ENCODE data around the gene MXRA8. TPM values are rescaled to one million over a fixed set of nuclear protein-coding genes. Genes with fewer than 3 reads are reported as not detected.

MXRA8 gene
- total RNA-seq, 1 donor from 2014 or later: not detected

DNA sequence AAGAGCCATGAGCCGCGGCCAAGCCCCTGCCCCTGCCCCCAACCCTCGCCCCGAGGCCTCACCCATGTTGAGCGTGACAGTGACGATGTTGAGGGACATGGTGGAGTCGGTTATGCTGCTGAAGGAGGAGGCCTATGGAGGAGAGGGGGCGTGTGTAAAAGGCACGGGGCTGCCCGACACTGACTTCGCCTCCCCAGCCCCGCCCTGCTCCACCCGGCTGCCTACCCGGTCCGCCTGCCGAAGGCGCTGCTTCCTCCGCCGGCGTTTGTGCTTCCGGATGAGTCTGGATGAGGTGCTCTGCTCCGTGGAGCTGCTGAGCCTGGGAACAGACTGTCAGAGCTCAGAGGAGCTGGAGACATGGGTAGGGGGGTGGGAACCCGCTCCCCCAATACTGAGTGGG is 18.2 kb downstream of the MXRA8 start:
- no peaks in the 10 kb centered on the region for H3K9me3 Mint-ChIP-seq
- intact Hi-C loops (cut with micrococcal nuclease): no loop called here
- no peak overlapping the region for H3K27ac Mint-ChIP-seq
- no peaks in the 10 kb centered on the region for H3K27me3 Mint-ChIP-seq (ENCODE audit: low read depth)
- H3K36me3 Mint-ChIP-seq (ENCODE audit: low read depth): peaks cover 26% of the 10 kb centered on the region
- H3K4me3 Mint-ChIP-seq (ENCODE audit: low read depth): no peak overlapping the region
- DNase-seq (ENCODE audit: low spot score): no peak
- no peaks in the 10 kb centered on the region for H3K4me1 Mint-ChIP-seq (ENCODE audit: low read depth)

DNA sequence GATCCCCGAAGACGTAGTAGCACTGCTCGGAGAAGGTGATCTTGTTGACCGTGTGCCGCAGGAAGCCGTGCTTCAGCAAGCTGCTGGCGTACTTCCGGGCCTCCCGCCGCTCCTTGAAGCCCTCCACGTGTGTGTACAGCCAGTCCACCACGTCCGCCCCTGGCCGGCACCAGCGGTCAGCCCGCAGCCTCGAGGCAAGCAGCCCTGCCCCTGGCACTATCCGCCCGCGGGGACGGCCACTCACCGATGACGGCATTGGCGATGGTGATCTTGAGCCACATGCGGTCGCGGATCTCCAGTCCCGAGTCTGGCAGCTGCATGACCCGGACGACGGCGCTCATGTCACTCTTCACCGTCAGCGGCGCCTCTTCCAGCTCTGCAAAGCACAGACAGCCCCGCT is 20.1 kb downstream of the MXRA8 start:
- H3K36me3 Mint-ChIP-seq (ENCODE audit: low read depth): peaks cover 28% of the 10 kb centered on the region
- intact Hi-C loops (cut with micrococcal nuclease): no loop called here
- no peaks in the 10 kb centered on the region for H3K4me1 Mint-ChIP-seq (ENCODE audit: low read depth)
- H3K27me3 Mint-ChIP-seq (ENCODE audit: low read depth): no peaks in the 10 kb centered on the region
- H3K9me3 Mint-ChIP-seq: no peaks in the 10 kb centered on the region
- no peak overlapping the region for H3K4me3 Mint-ChIP-seq (ENCODE audit: low read depth)
- H3K27ac Mint-ChIP-seq: no peak overlapping the region
- DNase-seq (ENCODE audit: low spot score): no peak

DNA sequence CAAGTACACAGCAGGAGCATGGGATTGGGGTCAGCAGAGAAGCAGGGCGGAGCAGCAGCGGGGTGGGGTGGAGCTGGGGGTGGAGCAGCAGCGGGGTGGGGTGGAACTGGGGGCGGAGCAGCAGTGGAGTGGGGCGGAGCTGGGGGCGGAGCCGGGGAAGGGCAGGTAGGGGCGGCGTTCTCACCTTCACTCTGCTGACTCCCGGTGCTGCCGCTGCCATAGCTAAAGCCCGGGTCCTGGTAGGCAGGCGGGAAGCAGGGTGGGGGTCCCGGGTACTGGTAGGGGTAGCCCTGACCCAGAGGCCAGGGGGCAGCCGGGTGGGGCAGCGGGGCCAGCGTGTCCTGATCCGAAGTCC is 20.6 kb downstream of the MXRA8 start:
- no peak for DNase-seq (ENCODE audit: low spot score)
- no peaks in the 10 kb centered on the region for H3K9me3 Mint-ChIP-seq
- H3K36me3 Mint-ChIP-seq (ENCODE audit: low read depth): peaks cover 26% of the 10 kb centered on the region
- H3K27ac Mint-ChIP-seq: no peak overlapping the region
- H3K4me3 Mint-ChIP-seq (ENCODE audit: low read depth): no peak overlapping the region
- intact Hi-C loops (cut with micrococcal nuclease): no loop called here
- no peaks in the 10 kb centered on the region for H3K27me3 Mint-ChIP-seq (ENCODE audit: low read depth)
- no peaks in the 10 kb centered on the region for H3K4me1 Mint-ChIP-seq (ENCODE audit: low read depth)

DNA sequence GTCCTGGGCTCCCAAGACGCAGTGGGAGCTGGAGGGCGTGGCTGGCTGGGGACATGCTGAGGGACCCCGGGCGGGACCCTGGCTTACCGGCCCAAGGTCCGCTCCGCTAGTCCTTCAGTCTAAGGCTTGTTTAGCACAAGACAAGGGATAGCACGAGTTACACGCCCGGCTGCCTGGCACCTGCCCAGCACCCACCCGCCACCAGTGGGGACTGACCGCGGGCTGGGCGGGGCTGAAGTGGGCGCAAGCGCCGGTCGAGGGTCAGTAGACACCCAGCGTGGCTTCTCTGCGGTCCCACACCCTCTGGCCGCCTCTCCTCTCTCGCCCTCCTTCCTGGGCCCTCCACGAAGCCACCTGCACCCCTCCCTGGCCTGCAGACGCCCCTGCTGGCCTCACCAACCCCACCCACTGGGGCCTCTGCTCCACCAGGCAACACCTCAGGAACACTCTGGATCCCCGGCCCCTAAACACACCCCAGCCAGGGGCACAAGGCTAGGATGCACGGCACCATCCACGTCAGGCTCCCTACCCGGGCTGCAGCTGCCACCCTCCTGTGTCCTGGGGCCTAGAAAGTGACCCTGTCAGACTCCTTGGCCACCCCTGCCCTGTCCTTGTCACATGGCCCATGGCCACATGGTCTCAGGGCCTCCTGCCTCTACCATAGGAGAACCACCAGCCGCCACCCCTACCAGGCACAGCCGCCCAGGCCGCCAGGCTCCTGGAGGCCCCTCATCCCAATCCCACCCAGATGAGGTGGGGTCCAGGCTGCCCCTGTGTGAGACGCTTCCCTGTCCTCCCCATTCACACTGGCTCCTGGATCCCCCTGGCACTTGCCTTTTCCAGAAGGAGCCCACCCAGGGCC is 21.2 kb downstream of the MXRA8 start:
- H3K4me3 Mint-ChIP-seq (ENCODE audit: low read depth): no peak overlapping the region
- H3K4me1 Mint-ChIP-seq (ENCODE audit: low read depth): no peaks in the 10 kb centered on the region
- no peak for DNase-seq (ENCODE audit: low spot score)
- H3K27me3 Mint-ChIP-seq (ENCODE audit: low read depth): no peaks in the 10 kb centered on the region
- peaks cover 25% of the 10 kb centered on the region for H3K36me3 Mint-ChIP-seq (ENCODE audit: low read depth)
- intact Hi-C loops (cut with micrococcal nuclease): no loop called here
- no peak overlapping the region for H3K27ac Mint-ChIP-seq
- no peaks in the 10 kb centered on the region for H3K9me3 Mint-ChIP-seq

DNA sequence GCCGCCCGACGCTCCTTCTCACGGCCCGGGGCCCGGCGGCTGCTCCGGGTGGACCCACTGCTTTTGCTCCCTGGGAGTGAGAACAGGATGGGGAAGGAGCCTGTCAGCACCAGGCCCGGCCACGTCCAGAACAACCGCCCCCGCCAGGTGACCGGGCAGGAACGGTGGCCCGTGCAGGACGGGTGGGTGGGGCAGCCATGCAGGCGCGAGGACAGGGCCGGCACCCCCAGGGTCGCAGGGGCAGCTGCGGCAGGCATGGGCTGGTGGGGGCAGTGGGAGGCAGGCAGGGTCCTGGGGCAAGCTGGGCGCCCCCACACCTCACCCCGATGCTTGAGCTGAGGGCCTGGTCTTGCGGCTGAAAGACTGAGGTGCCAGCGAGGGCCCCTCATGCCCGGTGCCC is 21.9 kb downstream of the MXRA8 start:
- H3K36me3 Mint-ChIP-seq (ENCODE audit: low read depth): peaks cover 25% of the 10 kb centered on the region
- H3K4me3 Mint-ChIP-seq (ENCODE audit: low read depth): no peak overlapping the region
- intact Hi-C loops (cut with micrococcal nuclease): no loop called here
- no peaks in the 10 kb centered on the region for H3K9me3 Mint-ChIP-seq
- DNase-seq (ENCODE audit: low spot score): no peak
- H3K4me1 Mint-ChIP-seq (ENCODE audit: low read depth): no peaks in the 10 kb centered on the region
- H3K27ac Mint-ChIP-seq: no peak overlapping the region
- no peaks in the 10 kb centered on the region for H3K27me3 Mint-ChIP-seq (ENCODE audit: low read depth)

DNA sequence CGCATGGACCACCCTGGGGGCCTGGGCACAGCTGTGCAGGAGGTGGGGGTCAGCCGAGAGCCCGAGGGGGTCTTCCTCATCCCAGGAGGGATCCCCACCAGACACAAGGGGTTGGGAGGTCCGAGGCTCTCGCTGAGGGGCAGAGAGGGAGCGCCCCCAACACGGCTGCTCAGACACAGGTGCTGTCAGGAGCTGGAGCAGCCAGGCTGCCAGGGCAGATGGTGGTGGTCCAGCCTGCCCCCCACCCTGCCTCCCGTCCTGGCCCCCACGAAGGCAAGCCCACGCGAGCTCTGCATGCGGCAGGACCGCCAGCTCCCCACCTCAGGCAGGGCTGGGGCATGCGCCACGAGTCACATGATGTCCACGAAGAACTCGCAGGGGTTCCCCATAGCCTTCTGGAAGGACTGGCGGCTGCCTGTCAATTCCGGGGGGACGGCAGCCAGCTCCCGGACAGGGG is 22.5 kb downstream of the MXRA8 start:
- H3K27me3 Mint-ChIP-seq (ENCODE audit: low read depth): no peaks in the 10 kb centered on the region
- no peaks in the 10 kb centered on the region for H3K9me3 Mint-ChIP-seq
- H3K36me3 Mint-ChIP-seq (ENCODE audit: low read depth): peaks cover 19% of the 10 kb centered on the region
- no peak for DNase-seq (ENCODE audit: low spot score)
- intact Hi-C loops (cut with micrococcal nuclease): no loop called here
- H3K27ac Mint-ChIP-seq: no peak overlapping the region
- H3K4me3 Mint-ChIP-seq (ENCODE audit: low read depth): no peak overlapping the region
- H3K4me1 Mint-ChIP-seq (ENCODE audit: low read depth): no peaks in the 10 kb centered on the region

DNA sequence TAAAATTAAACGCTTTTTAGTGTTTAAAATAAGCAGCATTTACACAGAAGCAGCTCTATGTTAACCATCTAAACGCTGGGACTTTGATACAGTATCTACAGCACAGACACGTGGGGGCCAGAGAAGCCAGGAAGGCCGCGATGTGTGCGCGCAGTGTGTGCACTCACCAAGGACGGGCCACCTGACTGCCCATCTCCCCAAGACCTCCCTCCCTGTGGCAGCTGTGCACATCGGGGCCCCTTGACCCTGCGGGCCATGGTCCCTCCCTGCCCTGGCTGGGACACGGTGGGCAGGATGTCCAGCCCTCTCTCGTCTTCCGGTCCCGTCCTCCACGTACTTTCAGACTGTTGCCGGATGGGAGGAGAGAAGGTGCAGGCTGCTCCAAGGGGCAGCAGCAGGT is 23.1 kb downstream of the MXRA8 start:
- Mint-ChIP-seq H3K4me3 (ENCODE audit: low read depth) (no peak overlapping the region), H3K9me3 (no peaks in the 10 kb centered on the region), H3K27ac (no peak overlapping the region), H3K27me3 (ENCODE audit: low read depth) (no peaks in the 10 kb centered on the region), H3K36me3 (ENCODE audit: low read depth) (peaks cover 14% of the 10 kb centered on the region), H3K4me1 (ENCODE audit: low read depth) (no peaks in the 10 kb centered on the region)
- DNase-seq (ENCODE audit: low spot score): no peak
- intact Hi-C loops (cut with micrococcal nuclease): no loop called here

DNA sequence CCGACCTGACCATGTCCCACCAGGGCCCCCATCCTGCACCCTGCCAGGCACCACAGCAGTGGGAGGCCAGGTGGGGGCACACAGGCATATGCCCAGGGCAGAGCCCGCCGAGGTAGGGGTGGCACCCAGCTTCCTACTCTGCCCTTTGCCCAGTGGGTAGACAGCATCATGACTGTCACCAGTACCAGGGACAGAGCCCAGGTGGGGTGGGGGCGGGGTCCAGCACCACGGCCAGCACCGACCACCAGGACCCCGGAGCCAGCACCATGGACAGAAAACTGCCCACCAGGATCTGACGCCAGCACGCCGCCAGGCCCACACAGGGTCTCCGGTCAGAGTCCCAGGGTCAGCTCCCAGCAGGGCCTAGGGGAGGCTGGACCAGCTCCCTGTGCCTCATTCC is 23.5 kb downstream of the MXRA8 start:
- no peak overlapping the region for H3K4me3 Mint-ChIP-seq (ENCODE audit: low read depth)
- no peaks in the 10 kb centered on the region for H3K9me3 Mint-ChIP-seq
- no peak for DNase-seq (ENCODE audit: low spot score)
- H3K4me1 Mint-ChIP-seq (ENCODE audit: low read depth): no peaks in the 10 kb centered on the region
- H3K27me3 Mint-ChIP-seq (ENCODE audit: low read depth): no peaks in the 10 kb centered on the region
- H3K36me3 Mint-ChIP-seq (ENCODE audit: low read depth): peaks cover 16% of the 10 kb centered on the region
- intact Hi-C loops (cut with micrococcal nuclease): no loop called here
- no peak overlapping the region for H3K27ac Mint-ChIP-seq

DNA sequence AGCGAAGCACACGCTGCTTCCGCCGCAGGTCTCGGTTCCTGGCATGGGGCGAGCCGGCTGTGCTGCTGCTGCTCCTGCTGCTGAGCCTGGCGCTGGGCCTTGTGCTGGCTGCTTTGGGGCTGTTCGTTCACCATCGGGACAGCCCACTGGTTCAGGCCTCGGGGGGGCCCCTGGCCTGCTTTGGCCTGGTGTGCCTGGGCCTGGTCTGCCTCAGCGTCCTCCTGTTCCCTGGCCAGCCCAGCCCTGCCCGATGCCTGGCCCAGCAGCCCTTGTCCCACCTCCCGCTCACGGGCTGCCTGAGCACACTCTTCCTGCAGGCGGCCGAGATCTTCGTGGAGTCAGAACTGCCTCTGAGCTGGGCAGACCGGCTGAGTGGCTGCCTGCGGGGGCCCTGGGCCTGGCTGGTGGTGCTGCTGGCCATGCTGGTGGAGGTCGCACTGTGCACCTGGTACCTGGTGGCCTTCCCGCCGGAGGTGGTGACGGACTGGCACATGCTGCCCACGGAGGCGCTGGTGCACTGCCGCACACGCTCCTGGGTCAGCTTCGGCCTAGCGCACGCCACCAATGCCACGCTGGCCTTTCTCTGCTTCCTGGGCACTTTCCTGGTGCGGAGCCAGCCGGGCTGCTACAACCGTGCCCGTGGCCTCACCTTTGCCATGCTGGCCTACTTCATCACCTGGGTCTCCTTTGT is 24.7 kb downstream of the MXRA8 start:
- no peak for DNase-seq (ENCODE audit: low spot score)
- Mint-ChIP-seq H3K36me3 (ENCODE audit: low read depth) (peaks cover 14% of the 10 kb centered on the region), H3K9me3 (no peaks in the 10 kb centered on the region), H3K27ac (no peak overlapping the region), H3K4me1 (ENCODE audit: low read depth) (no peaks in the 10 kb centered on the region), H3K4me3 (ENCODE audit: low read depth) (no peak overlapping the region), H3K27me3 (ENCODE audit: low read depth) (no peaks in the 10 kb centered on the region)
- intact Hi-C loops (cut with micrococcal nuclease): no loop called here

DNA sequence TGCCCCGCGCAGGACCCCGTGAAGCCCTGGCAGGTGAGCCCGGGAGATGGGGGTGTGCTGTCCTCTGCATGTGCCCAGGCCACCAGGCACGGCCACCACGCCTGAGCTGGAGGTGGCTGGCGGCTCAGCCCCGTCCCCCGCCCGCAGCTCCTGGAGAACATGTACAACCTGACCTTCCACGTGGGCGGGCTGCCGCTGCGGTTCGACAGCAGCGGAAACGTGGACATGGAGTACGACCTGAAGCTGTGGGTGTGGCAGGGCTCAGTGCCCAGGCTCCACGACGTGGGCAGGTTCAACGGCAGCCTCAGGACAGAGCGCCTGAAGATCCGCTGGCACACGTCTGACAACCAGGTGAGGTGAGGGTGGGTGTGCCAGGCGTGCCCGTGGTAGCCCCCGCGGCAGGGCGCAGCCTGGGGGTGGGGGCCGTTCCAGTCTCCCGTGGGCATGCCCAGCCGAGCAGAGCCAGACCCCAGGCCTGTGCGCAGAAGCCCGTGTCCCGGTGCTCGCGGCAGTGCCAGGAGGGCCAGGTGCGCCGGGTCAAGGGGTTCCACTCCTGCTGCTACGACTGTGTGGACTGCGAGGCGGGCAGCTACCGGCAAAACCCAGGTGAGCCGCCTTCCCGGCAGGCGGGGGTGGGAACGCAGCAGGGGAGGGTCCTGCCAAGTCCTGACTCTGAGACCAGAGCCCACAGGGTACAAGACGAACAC is 25.4 kb downstream of the MXRA8 start:
- Mint-ChIP-seq H3K4me3 (ENCODE audit: low read depth) (no peak overlapping the region), H3K9me3 (no peaks in the 10 kb centered on the region), H3K36me3 (ENCODE audit: low read depth) (peaks cover 8% of the 10 kb centered on the region), H3K4me1 (ENCODE audit: low read depth) (no peaks in the 10 kb centered on the region), H3K27ac (no peak overlapping the region), H3K27me3 (ENCODE audit: low read depth) (no peaks in the 10 kb centered on the region)
- no peak for DNase-seq (ENCODE audit: low spot score)
- intact Hi-C loops (cut with micrococcal nuclease): no loop called here

DNA sequence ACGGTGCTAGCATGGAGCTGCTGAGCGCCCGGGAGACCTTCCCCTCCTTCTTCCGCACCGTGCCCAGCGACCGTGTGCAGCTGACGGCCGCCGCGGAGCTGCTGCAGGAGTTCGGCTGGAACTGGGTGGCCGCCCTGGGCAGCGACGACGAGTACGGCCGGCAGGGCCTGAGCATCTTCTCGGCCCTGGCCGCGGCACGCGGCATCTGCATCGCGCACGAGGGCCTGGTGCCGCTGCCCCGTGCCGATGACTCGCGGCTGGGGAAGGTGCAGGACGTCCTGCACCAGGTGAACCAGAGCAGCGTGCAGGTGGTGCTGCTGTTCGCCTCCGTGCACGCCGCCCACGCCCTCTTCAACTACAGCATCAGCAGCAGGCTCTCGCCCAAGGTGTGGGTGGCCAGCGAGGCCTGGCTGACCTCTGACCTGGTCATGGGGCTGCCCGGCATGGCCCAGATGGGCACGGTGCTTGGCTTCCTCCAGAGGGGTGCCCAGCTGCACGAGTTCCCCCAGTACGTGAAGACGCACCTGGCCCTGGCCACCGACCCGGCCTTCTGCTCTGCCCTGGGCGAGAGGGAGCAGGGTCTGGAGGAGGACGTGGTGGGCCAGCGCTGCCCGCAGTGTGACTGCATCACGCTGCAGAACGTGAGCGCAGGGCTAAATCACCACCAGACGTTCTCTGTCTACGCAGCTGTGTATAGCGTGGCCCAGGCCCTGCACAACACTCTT is 26.2 kb downstream of the MXRA8 start:
- no peak overlapping the region for H3K4me3 Mint-ChIP-seq (ENCODE audit: low read depth)
- intact Hi-C loops (cut with micrococcal nuclease): no loop called here
- no peaks in the 10 kb centered on the region for H3K27me3 Mint-ChIP-seq (ENCODE audit: low read depth)
- no peak for DNase-seq (ENCODE audit: low spot score)
- H3K9me3 Mint-ChIP-seq: no peaks in the 10 kb centered on the region
- H3K4me1 Mint-ChIP-seq (ENCODE audit: low read depth): no peaks in the 10 kb centered on the region
- peaks cover 11% of the 10 kb centered on the region for H3K36me3 Mint-ChIP-seq (ENCODE audit: low read depth)
- H3K27ac Mint-ChIP-seq: no peak overlapping the region

DNA sequence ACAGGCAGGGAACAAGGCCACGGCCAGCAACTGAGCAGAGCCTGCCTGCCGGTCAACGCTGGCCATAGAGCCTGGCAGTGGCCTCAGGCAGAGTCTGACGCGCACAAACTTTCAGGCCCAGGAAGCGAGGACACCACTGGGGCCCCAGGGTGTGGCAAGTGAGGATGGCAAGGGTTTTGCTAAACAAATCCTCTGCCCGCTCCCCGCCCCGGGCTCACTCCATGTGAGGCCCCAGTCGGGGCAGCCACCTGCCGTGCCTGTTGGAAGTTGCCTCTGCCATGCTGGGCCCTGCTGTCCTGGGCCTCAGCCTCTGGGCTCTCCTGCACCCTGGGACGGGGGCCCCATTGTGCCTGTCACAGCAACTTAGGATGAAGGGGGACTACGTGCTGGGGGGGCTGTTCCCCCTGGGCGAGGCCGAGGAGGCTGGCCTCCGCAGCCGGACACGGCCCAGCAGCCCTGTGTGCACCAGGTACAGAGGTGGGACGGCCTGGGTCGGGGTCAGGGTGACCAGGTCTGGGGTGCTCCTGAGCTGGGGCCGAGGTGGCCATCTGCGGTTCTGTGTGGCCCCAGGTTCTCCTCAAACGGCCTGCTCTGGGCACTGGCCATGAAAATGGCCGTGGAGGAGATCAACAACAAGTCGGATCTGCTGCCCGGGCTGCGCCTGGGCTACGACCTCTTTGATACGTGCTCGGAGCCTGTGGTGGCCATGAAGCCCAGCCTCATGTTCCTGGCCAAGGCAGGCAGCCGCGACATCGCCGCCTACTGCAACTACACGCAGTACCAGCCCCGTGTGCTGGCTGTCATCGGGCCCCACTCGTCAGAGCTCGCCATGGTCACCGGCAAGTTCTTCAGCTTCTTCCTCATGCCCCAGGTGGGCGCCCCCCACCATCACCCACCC is 27.0 kb downstream of the MXRA8 start, which contains the start of gene TAS1R3:
Gene TAS1R3 (plus strand): TSS at position 213 of the 898 bp plus-strand sequence. CDS start 66 bp downstream, at position 279.
- Mint-ChIP-seq H3K27ac (no peak within 1 kb of the TSS), H3K4me1 (ENCODE audit: low read depth) (no peaks in the 10 kb centered on the region), H3K36me3 (ENCODE audit: low read depth) (peaks cover 11% of the 10 kb centered on the region), H3K27me3 (ENCODE audit: low read depth) (no peaks in the 10 kb centered on the region), H3K9me3 (no peaks in the 10 kb centered on the region), H3K4me3 (ENCODE audit: low read depth) (no peak within 1 kb of the TSS)
- DNase-seq (ENCODE audit: low spot score): no peak
- intact Hi-C loops (cut with micrococcal nuclease): no loop called here

Data from activated T-helper 2 cell treated with anti-CD3 and anti-CD28 coated beads, Interferon-gamma antibody, Interleukin-2, Interleukin-4, amounts not matched to agents 10 μg/mL and 5 μg/mL and 100 μg/mL, durations not matched to agents 14 hours and 24 hours and 36 hours (primary cell).